Gastroesophageal sphincter (tissue), 3 donors: ENCODE results near the gene NSDHL.

ENCODE experiments used
- EP300 ChIP-seq: sonication (generic); formaldehyde crosslinking; IDR thresholded peaks from one replicate; pipeline ENCODE4 v1.6.1; 2017; ENCODE audit warnings: antibody characterized with exemption, mild to moderate bottlenecking
- POLR2A ChIP-seq, 2 donors: fragments of 450-650 bp; IDR thresholded peaks; one replicate each; pipeline ENCODE4 v1.6.1; 2017; ENCODE audit warnings: antibody characterized with exemption in 2 of 2, mild to moderate bottlenecking in 2 of 2, moderate library complexity in 1 of 2
- POLR2AphosphoS5 ChIP-seq: sonication (generic); formaldehyde crosslinking; IDR thresholded peaks from one replicate; pipeline ENCODE4 v1.6.1; 2017; ENCODE audit warnings: antibody characterized with exemption
- TF ChIP-seq, protein P1 (sequence below), 4 experiments: fragments of 200-600 bp in 2 of 4; fragments of 450-650 bp in 2 of 4; sonication (generic) in 1 of 4; IDR thresholded peaks; one replicate each; pipeline ENCODE4 v1.5.1; 2017 to 2019; ENCODE audit warnings: antibody characterized with exemption in 4 of 4, mild to moderate bottlenecking in 2 of 4, moderate library complexity in 2 of 4

DNA sequence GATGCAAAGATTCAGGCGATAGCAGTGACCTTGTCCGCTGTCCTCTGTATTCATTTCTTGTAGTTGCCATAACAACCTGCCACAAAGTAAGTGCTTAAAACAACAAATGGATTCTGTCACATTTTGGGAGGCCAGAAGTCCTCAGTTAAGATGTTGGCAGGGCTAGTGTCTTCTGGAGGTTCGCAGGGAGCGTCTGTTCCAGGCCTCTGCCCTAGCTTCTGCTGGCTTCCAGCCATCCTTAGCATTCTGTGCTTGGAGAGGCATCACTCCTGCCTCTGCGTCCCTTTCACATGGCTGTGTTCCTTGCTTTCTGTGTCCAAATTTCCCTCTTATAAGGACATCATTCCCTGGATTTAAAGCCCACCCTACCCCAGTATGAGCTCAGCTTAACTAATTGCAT, 35.5 kb downstream of the NSDHL start:
- TF ChIP-seq, protein P1, sequence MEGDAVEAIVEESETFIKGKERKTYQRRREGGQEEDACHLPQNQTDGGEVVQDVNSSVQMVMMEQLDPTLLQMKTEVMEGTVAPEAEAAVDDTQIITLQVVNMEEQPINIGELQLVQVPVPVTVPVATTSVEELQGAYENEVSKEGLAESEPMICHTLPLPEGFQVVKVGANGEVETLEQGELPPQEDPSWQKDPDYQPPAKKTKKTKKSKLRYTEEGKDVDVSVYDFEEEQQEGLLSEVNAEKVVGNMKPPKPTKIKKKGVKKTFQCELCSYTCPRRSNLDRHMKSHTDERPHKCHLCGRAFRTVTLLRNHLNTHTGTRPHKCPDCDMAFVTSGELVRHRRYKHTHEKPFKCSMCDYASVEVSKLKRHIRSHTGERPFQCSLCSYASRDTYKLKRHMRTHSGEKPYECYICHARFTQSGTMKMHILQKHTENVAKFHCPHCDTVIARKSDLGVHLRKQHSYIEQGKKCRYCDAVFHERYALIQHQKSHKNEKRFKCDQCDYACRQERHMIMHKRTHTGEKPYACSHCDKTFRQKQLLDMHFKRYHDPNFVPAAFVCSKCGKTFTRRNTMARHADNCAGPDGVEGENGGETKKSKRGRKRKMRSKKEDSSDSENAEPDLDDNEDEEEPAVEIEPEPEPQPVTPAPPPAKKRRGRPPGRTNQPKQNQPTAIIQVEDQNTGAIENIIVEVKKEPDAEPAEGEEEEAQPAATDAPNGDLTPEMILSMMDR (IDR thresholded peaks at IDR 0.05) = no peak
- TF ChIP-seq POLR2A (IDR thresholded peaks at IDR 0.05) = no peak
- no peak for TF ChIP-seq POLR2AphosphoS5
- no peak for TF ChIP-seq EP300
